IMR-90 (cell line): ENCODE data around the gene NGEF. TPM values are rescaled to one million over a fixed set of nuclear protein-coding genes. Genes with fewer than 3 reads are reported as not detected.

Experiments
- ATAC-seq: fragments of 200-7000 bp; cut with Tn5 transposase; 2 replicates; pipeline ENCODE4 v1.9.1; 2020; ENCODE audit warnings: low read depth, mild to moderate bottlenecking, moderate library complexity
- BruUV-seq: library from RNA; stranded (reverse); fragments of 400-500 nt; replicated peaks from 2 replicates; lab custom pipeline; 2021; lab: Mats Ljungman, UMichigan
- CTCF ChIA-PET: fragments of 300-600 bp; formaldehyde crosslinking; extraction: SDS; loops from one replicate; lab custom pipeline; 2021; ENCODE audit warnings: antibody characterized with exemption; lab: Yijun Ruan, JAX
- POLR2A ChIA-PET: fragments of 300-600 bp; sonication (Branson Sonifier 250); formaldehyde crosslinking; loops from one replicate; lab custom pipeline; 2022; ENCODE audit warnings: antibody characterized with exemption; ENCODE audit not compliant: unreplicated experiment; lab: Charles Lee
- DNase-seq: peaks from one replicate; pipeline ENCODE4 v3.0.0; 2013
- H2AFZ ChIP-seq: replicated peaks from 2 replicates; pipeline ENCODE3; 2013; ENCODE audit warnings: low read length, mild to moderate bottlenecking; ENCODE audit not compliant: poor library complexity
- H2AK5ac ChIP-seq: 2 replicates; pipeline ENCODE4 v1.6.1; 2013; ENCODE audit warnings: low read depth, low read length, inconsistent platforms
- H2AK9ac ChIP-seq: replicated peaks from 2 replicates; pipeline ENCODE3; 2013; ENCODE audit warnings: mild to moderate bottlenecking, low read depth, low read length, moderate library complexity; ENCODE audit not compliant: poor library complexity
- H2BK120ac ChIP-seq: 2 replicates; pipeline ENCODE4 v1.6.1; 2013; ENCODE audit warnings: low read depth, low read length, inconsistent platforms
- H2BK15ac ChIP-seq: 3 replicates; pipeline ENCODE4 v1.6.1; 2013; ENCODE audit warnings: low read depth, low read length, inconsistent platforms
- H2BK20ac ChIP-seq: 2 replicates; pipeline ENCODE4 v1.6.1; 2013; ENCODE audit warnings: low read depth, mild to moderate bottlenecking, inconsistent platforms, low read length, moderate library complexity
- H2BK5ac ChIP-seq: 2 replicates; pipeline ENCODE4 v1.6.1; 2013; ENCODE audit warnings: mild to moderate bottlenecking, low read depth, low read length, inconsistent platforms; ENCODE audit not compliant: poor library complexity, severe bottlenecking
- H3K14ac ChIP-seq: replicated peaks from 2 replicates; pipeline ENCODE4 v1.6.1; 2013; ENCODE audit warnings: low read depth, low read length, inconsistent platforms
- H3K18ac ChIP-seq: 2 replicates; pipeline ENCODE4 v1.6.1; 2013; ENCODE audit warnings: low read depth, low read length, control low read depth
- H3K23ac ChIP-seq: 2 replicates; pipeline ENCODE4 v1.6.1; 2013; ENCODE audit warnings: low read depth, low read length, inconsistent platforms
- H3K27ac ChIP-seq: 2 replicates; pipeline ENCODE4 v1.5.1; 2013; ENCODE audit warnings: mild to moderate bottlenecking, control low read depth, low read length; ENCODE audit not compliant: insufficient read depth
- H3K27me3 ChIP-seq: 2 replicates; pipeline ENCODE4 v1.6.1; 2013; ENCODE audit warnings: low read length; ENCODE audit not compliant: control insufficient read depth, insufficient read depth
- H3K36me3 ChIP-seq: 2 replicates; pipeline ENCODE4 v1.6.1; 2013; ENCODE audit warnings: low read length, mixed read lengths; ENCODE audit not compliant: control insufficient read depth, insufficient read depth
- H3K4ac ChIP-seq: 2 replicates; pipeline ENCODE4 v1.6.1; 2013; ENCODE audit warnings: low read depth, low read length, inconsistent platforms
- H3K4me1 ChIP-seq: 2 replicates; pipeline ENCODE4 v1.6.1; 2013; ENCODE audit warnings: low read length, mixed read lengths; ENCODE audit not compliant: control insufficient read depth, insufficient read depth
- H3K4me2 ChIP-seq: 2 replicates; pipeline ENCODE4 v1.6.1; 2013; ENCODE audit warnings: low read depth, mild to moderate bottlenecking, control low read depth, low read length, moderate library complexity
- H3K4me3 ChIP-seq: 2 replicates; pipeline ENCODE4 v1.5.1; 2013; ENCODE audit warnings: low read depth, mild to moderate bottlenecking, control low read depth, low read length, moderate library complexity; ENCODE audit not compliant: insufficient read depth
- H3K56ac ChIP-seq: 2 replicates; pipeline ENCODE4 v1.6.1; 2013; ENCODE audit warnings: low read length, inconsistent platforms; ENCODE audit not compliant: insufficient read depth; ENCODE audit errors: extremely low read depth
- H3K79me1 ChIP-seq, 2 experiments: 2 replicates each; pipeline ENCODE4 v1.6.1; 2013; ENCODE audit warnings: low read length in 2 of 2, inconsistent platforms in 1 of 2, low read depth in 1 of 2
- H3K9ac ChIP-seq: 2 replicates; pipeline ENCODE4 v1.6.1; 2013; ENCODE audit warnings: low read depth, low read length, control low read depth
- H3K9me1 ChIP-seq: 2 replicates; pipeline ENCODE4 v1.6.1; 2013; ENCODE audit warnings: low read length, inconsistent platforms; ENCODE audit not compliant: insufficient read depth
- H3K9me3 ChIP-seq: 2 replicates; pipeline ENCODE4 v1.6.1; 2013; ENCODE audit warnings: low read length; ENCODE audit not compliant: control insufficient read depth, insufficient read depth
- H4K20me1 ChIP-seq: 2 replicates; pipeline ENCODE4 v1.6.1; 2013; ENCODE audit warnings: low read length, inconsistent platforms; ENCODE audit not compliant: insufficient read depth
- H4K5ac ChIP-seq: 2 replicates; pipeline ENCODE4 v1.6.1; 2013; ENCODE audit warnings: mild to moderate bottlenecking, low read depth, low read length, control low read depth
- H4K8ac ChIP-seq, 2 experiments: 2 replicates each; pipeline ENCODE4 v1.6.1; 2013; ENCODE audit warnings: low read depth in 2 of 2, low read length in 2 of 2, control low read depth in 1 of 2, inconsistent platforms in 1 of 2
- H4K91ac ChIP-seq: 2 replicates; pipeline ENCODE4 v1.6.1; 2013; ENCODE audit warnings: low read depth, low read length, inconsistent platforms; ENCODE audit not compliant: insufficient read depth
- CHD1 ChIP-seq: IDR thresholded peaks from 2 replicates; pipeline ENCODE4 v1.6.1; 2012; ENCODE audit warnings: low read depth, low read length, improper control_type of control experiment
- MXI1 ChIP-seq: IDR thresholded peaks from 2 replicates; pipeline ENCODE4 v1.6.1; 2012; ENCODE audit warnings: low read depth, mild to moderate bottlenecking, low read length, moderate library complexity, borderline replicate concordance
- NFE2L2 ChIP-seq: fragments of 150-350 bp; IDR thresholded peaks from 2 replicates; pipeline ENCODE4 v1.6.1; 2016; ENCODE audit warnings: low read depth, mild to moderate bottlenecking, low read length
- RAD21 ChIP-seq: IDR thresholded peaks from 2 replicates; pipeline ENCODE4 v1.6.1; 2012; ENCODE audit warnings: low read length, improper control_type of control experiment
- RCOR1 ChIP-seq: IDR thresholded peaks from 2 replicates; pipeline ENCODE4 v1.6.1; 2012; ENCODE audit warnings: mild to moderate bottlenecking, low read length, improper control_type of control experiment; ENCODE audit not compliant: insufficient replicate concordance
- USF2 ChIP-seq: fragments of 150-350 bp; IDR thresholded peaks from 2 replicates; pipeline ENCODE4 v1.6.1; 2017; ENCODE audit warnings: mild to moderate bottlenecking, antibody characterized with exemption, low read length, low read depth
- WGBS, 2 experiments: methylation state at CpG; one replicate each; pipeline versions ENCODE4 v1.1.5 to v1.1.7; 2013; ENCODE audit warnings: missing lambda C conversion rate in 2 of 2; ENCODE audit not compliant: insufficient read length in 1 of 2; ENCODE audit errors: extremely low coverage in 2 of 2; 5-methylcytosine and 5-hydroxymethylcytosine counted together
- dilution Hi-C: fragments of 300-500 bp; cut with HindIII; formaldehyde crosslinking; loops from one replicate; pipeline ENCODE4 v1.14.3; 2018; ENCODE audit warnings: low sequenced_read_pairs; ENCODE audit not compliant: unreplicated experiment
- in situ Hi-C: fragments of 300-500 bp; cut with MboI; formaldehyde crosslinking; loops from 3 replicates; pipeline ENCODE4 v1.14.3; 2019; ENCODE audit warnings: low sequenced_read_pairs, inconsistent platforms, mixed read lengths
- intact Hi-C: fragments of 100-400 bp; cut with micrococcal nuclease; formaldehyde crosslinking; loops from 2 replicates; pipeline ENCODE4 v1.10.0; 2022
- polyA plus RNA-seq, 3 experiments: library from polyadenylated mRNA; depleted of rRNA; stranded (reverse); fragments of >200 nt; gene quantifications; 2 replicates each; pipeline ENCODE4 v1.2.3, GENCODE V29; 2012; ENCODE audit warnings: low replicate concordance in 1 of 3
- total RNA-seq: library from RNA; depleted of rRNA; stranded (reverse); fragments of >200 nt; gene quantifications from 2 replicates; pipeline ENCODE4 v1.2.3, GENCODE V29; 2012
- TF ChIP-seq, protein P1 (sequence below): conservative IDR thresholded peaks from 2 replicates; pipeline ENCODE4 v1.5.1; 2012; ENCODE audit warnings: mild to moderate bottlenecking, low read depth, low read length, improper control_type of control experiment

The NGEF gene
- total and polyA plus RNA-seq, 2 of the 4 experiments (the other 2 are of a cell fraction) = 1.1 to 1.7 TPM

- no peak for DNase-seq
- Histone ChIP-seq H3K9ac (no peak overlapping the region), H3K56ac (no peak overlapping the region), H2AK9ac (peak overlapping the region; percentile 93), H4K20me1 (no peaks in the 10 kb centered on the region), H3K9me3 (no peaks in the 10 kb centered on the region), H2BK20ac (peak overlapping the region; percentile 88), H3K4me3 (no peak overlapping the region), H2BK120ac (peak overlapping the region; percentile 98), H2AFZ (peak overlapping the region; percentile 98), H3K18ac (peak overlapping the region; percentile 16; the same call in 1 of the 2 replicates), H3K14ac (peak overlapping the region; percentile 85), H3K4me1 (peaks cover 9% of the 10 kb centered on the region), H3K27ac (peak overlapping the region; percentile 80), H4K5ac (peak overlapping the region; percentile 28), H3K4me2 (no peak overlapping the region), H2AK5ac (peak overlapping the region; percentile 99), H3K36me3 (no peaks in the 10 kb centered on the region), H2BK5ac (peak overlapping the region; percentile 96), H4K91ac (peak overlapping the region; percentile 93), H2BK15ac (peak overlapping the region; percentile 93; the same call in 2 of the 3 replicates), H3K79me1 (no peaks in the 10 kb centered on the region; a peak in 1 of 4 replicates), H3K4ac (peak overlapping the region; percentile 96), H3K9me1 (peaks cover 12% of the 10 kb centered on the region; the same call in 1 of the 2 replicates), H3K23ac (peak overlapping the region; percentile 95; the same call in 1 of the 2 replicates), H4K8ac (peak overlapping the region; percentile 88 to 91), H3K27me3 (no peaks in the 10 kb centered on the region)
- 73% methylated on average over 26 of the region's 43 CpGs; no CpG with 5 or more reads in 1 of the 2 experiments for WGBS, 2 experiments
- in situ Hi-C loops = no loop called here
- ChIA-PET POLR2A (no interaction called here), CTCF (no interaction called here)
- dilution Hi-C loops = no loop called here
- intact Hi-C loops = loop anchor here (1.0 to 5.0 kb wide), 2 partner anchors 86 to 350 kb away; partner anchors contain the start of gene ATG16L1
- BruUV-seq = no TSS peak
- TF ChIP-seq CHD1 (no peak), USF2 (no peak), RCOR1 (no peak), RAD21 (no peak), NFE2L2 (no peak), MXI1 (no peak)
- TF ChIP-seq, protein P1, sequence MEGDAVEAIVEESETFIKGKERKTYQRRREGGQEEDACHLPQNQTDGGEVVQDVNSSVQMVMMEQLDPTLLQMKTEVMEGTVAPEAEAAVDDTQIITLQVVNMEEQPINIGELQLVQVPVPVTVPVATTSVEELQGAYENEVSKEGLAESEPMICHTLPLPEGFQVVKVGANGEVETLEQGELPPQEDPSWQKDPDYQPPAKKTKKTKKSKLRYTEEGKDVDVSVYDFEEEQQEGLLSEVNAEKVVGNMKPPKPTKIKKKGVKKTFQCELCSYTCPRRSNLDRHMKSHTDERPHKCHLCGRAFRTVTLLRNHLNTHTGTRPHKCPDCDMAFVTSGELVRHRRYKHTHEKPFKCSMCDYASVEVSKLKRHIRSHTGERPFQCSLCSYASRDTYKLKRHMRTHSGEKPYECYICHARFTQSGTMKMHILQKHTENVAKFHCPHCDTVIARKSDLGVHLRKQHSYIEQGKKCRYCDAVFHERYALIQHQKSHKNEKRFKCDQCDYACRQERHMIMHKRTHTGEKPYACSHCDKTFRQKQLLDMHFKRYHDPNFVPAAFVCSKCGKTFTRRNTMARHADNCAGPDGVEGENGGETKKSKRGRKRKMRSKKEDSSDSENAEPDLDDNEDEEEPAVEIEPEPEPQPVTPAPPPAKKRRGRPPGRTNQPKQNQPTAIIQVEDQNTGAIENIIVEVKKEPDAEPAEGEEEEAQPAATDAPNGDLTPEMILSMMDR = no peak
- ATAC-seq = no peak
Measured at GRCh38 chr2:232900811-232901735, 112.0 kb downstream of the NGEF start.
